NCI-H526 treated with DMSO at 0.1 percent for 48 hours (cell line): ENCODE measurements around the gene ARHGAP19.
A peak's percentile ranks its signal among the peaks of the same experiment; 100 is the strongest.

Experiments used
- DNase-seq: peaks from one replicate; lab custom pipeline; 2025; lab: John Stamatoyannopoulos, UW

ARHGAP19 gene

DNA sequence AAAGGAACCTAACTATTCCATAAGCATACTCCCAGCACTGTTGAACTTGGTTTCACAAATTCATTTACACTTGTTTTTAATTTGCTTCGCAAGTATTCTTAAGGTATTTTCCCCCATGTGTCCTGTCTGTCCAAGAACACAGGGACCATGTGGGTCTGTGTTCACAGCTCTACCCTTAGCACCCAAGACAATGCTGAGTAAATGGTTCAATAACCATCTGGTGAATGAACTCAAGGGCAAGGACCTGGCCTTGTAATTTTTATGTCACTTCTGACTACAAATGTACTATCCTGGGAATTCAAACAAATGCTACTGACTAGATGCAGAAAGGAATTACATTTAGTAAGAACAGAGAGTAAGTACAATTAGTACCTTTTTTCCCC is 63.7 kb downstream of the ARHGAP19 start:
- DNase-seq, result no peak

DNA sequence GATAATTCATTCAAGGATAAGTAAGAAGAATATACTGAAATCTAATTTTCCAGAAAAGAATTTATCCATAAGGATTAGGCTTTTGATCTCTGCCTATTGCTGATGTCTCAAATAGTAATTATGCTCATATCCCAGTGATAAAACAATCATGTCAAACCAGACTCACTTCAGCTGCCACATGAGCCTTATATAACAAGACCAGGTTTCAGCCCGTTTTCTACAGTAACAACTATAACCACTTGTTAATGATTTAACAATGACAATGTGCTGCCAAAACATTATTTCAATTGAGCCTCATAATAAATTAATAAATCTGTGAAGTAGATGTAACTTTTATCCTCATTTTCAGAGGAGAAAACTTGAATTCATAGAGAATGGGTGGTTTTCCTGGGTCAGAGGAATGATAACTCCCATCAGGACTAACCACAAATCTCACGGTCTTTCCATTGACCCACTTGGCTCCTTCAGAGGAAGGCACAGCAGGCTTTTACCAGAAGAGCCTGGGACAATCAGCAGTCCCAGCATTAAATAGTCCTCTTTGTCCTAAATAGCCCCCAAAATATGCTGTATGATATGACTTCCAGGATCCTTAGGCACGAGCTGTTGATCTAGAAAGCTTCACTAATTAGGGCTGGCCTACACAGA is 64.2 kb downstream of the ARHGAP19 start:
- no peak for DNase-seq

DNA sequence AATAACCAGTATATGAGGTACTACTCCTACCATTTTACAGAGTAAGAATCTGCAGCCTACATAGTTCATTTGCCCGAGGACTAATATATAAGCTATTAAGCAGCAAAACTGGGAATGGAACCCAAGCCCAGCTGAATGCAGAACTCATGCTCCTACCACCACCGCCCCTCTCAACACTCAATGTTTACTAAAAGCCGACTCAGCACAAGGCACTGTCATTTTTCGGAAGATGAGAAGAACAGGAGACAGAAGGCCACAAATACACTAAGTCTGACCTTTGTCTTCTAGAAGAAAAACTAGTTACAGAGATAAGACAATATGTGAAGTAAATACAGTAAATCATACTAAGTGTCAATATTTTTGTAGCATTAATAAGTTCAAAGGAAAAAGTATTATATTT is 66.0 kb downstream of the ARHGAP19 start:
- no peak for DNase-seq

DNA sequence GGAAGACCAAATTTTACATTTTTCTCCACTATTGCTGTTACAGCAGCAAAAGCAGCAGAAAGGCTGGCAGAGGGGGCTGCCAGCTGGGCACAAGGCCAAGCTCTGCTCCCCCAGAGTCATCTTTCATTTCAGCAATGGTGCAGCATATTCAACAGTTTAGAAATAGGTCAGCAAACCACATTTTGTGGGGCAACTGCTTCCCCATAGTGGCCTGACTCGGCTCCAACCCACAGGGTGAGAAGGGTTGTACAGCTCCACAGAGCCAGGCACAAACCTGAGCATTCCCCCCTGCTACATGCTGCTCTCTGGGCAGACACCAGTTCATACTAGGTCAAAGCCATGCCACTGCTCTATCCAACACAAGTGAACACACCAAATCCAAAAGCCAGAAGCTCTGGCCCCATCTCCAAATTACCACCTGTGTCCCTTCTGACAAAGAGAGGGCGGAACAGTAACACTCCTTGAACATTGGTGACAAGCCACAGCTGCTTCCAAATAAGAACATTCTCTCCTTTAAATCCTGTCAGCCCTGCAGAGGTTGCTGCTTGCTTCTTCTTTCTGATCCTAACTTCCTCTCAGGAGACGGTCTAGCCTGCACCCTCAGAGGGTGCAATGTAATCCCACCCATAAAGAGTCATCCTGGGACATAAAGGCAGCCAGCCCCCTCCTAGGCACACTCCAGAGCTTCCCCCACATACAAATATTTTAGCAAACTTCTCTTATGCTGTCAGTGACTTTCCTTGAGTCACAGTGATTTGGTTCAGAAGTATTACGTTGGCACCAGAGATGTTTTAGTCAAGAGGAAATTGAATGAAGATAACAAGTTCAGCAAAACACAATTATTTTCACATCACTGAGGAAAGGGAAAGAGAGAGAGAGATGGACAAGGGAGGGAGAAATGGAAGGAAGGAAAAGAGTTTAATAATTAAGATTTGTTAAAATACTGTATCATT is 67.7 kb downstream of the ARHGAP19 start:
- DNase-seq, result no peak

DNA sequence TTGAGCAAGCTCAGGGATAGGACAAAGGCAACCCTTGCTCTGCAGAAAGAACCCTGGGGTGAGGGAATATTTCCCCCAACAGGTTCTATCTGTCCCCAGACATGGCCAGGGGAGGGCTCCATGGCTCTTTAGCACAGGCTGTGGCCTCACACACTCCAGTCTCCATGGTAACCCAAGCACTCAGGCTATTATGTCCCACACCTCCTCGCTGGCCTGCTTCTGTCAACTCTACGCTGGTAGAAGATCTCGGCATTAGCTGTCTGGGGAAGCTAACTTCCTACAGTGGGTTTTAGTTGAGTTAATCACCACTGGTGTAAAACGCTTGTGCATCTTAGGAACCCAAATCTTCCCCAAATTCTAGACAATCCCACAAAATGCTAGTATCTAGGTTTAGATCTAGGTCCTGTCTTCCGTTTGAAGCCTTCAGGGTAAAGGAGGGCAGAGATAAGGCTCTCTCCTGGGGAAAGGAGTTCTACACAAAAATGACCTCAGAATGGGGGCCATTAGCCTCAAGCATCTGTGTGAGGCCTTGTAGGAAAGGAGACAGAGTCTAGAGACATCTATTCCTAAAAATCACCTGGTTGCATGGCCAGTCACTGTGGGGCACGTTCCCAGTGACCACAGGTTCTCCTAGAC is 70.0 kb downstream of the ARHGAP19 start:
- no peak for DNase-seq

DNA sequence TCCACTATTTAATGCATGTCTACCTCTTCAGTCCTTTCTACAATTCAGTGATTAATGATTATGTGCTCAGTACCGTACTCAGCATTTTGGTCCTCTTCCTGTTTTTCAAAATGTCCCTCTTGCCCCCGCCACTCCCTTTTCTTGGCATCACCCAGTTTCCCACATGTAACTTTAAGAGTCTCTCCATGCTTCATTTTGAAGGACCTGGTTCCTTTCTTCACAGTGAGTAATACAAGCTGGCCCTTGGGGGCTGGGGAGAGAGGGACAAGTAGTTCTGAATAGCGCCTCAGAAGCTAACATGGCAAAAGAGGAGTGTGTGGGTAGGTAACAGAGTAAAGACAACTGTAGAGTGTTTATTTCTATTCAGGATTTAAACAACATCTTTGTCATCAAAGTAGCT is 72.1 kb downstream of the ARHGAP19 start:
- DNase-seq, result no peak

DNA sequence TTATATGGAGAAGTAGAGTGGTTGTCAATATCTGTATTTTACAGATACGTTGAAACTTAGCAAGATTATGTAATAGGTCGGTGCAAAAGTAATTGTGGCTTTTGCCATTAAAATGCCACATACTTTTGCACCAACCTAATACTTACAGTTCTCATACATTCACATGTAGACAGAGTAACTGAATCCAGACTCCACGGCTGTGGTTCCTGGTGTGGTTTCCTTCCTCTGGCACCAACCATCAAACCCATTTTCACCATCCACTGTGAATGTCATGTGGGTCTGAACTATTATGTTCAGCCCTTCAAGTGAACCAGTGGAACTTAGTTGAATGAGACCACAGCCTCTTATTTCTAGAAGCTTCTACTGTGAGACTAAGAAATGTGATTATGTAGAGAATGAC is 75.1 kb downstream of the ARHGAP19 start:
- no peak for DNase-seq

DNA sequence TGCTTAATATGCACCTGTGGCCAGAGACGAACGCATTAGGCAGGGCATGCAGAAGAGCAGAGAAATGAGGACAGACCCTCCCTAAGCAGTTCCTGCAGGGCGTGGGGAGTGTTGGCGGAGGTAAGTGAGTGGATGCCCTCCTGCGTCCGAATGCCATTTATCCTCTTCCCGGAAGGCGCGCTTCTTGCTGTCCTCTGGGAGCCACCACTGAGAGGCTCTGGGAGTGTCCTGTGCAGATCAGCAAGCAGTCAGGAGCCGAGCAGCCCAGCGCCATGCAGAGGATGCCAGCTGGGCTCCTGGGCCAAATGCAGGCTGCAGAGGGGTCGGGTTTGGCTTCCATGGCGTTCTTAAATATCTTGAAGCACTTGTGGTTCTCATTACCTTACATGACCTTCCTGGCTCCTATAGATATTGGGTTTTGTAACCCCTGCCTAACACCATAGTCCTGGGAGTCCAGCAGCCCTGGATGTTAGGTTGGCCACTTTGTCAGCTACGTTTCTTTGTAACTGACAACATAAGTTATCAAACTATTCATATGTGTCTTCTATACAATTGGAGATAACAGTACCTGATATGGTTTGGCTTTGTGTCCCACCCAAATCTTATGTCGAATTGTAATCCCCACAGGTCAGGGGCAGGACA is 76.7 kb downstream of the ARHGAP19 start:
- no peak for DNase-seq

DNA sequence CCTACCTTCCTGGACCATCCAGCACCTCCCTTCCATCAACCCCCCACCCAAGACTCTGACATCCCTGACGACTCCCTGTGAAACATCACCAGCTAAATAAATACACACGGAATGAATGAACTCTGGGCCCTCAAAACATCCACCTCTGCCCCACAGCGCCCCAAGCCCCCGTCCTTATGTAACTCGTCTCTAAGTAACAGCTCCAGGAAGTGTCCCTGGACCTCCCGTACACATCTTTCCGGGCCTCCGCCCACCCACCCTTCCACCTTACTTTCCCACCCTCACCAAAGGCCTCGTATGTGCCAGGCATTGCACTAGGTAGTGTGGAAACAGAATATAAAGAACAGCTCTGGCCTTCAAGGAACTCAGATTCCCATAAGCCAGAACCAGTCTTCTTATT is 79.0 kb downstream of the ARHGAP19 start:
- no peak for DNase-seq

DNA sequence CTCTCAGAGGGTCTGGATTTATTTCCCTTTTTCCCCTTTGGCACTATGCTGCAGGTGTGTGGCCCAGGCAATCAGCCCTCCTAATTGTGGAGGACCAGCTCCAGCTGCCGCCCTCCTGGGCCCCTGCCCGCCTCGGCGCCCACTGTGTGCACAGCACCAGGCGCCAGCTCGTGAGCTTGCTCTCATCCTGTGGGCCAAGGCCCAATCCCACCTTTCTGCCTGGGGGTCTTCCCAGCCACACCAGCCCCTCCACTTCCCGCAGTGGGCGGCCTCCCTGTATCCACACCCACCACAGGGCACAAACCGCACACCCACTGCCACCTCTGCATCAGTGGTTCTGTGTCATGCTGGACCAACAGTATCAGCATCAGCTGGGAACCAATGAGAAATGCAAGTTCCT is 81.2 kb downstream of the ARHGAP19 start:
- DNase-seq, result no peak

DNA sequence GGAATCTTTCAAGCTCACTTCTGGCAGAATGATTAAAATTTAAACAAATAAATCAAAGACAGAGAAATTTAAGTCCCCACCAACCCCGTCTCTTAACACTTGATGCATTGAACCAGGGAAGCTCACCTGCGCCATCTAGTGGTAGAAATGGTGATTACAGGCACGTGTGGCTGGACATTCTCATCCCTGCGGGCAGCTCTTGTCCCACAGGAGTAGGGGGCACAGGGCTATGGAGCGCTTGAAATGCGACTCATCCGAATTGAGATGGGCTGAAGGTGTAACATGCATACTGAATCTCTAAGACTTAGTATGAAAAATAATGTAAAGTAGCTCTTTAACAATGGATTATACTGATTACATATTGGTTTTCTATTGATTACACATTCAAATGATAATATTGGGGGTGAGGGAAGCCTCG is 81.9 kb downstream of the ARHGAP19 start:
- DNase-seq, result peak; percentile 6

DNA sequence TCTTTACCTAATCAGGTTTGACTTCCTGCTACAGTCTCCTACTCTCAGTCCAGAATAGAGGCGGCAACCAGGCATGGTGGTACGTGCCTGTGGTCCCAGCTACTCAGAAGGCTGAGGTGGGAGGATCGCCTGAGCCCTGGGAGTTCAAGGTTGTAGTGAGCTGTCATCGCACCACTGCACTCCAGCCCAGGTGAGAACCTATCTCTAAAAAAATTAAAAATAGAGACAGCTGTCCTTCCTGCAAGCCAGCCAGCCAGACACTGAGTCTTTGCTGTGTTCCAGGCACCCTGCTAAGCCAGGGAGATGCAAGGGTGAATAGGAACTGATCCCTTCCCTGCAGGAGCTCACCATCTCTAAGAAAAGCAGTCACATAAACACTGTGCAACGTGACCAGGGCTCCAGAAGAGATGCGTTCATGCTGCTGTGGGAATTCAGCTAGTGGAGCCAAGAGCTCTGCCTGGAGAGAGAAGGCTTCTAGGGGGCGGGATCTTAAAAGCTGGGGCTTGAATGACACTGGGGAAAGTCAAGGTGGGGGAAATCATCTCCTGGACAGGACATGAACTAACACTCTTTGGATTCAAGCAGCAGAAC is 84.6 kb downstream of the ARHGAP19 start:
- no peak for DNase-seq

DNA sequence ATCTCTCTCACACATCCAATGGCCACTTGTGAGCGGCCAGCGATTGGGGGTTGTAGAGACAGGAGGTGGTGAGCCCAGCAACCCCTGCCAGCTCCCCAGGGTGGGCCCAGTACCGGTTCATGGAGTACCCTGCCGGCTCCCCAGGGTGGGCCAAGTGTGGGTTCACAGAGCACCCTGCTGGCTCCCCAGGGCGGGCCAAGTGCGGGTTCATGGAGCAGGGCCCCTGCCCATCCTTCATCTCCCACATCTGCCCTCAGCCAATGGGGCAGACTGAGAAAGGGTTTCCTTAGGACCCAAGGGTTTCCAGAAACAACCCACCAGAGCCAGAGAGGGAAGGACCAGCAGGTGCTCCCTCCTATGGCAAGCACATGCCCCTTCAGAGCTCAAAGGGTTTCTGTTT is 85.3 kb downstream of the ARHGAP19 start:
- DNase-seq, result no peak

DNA sequence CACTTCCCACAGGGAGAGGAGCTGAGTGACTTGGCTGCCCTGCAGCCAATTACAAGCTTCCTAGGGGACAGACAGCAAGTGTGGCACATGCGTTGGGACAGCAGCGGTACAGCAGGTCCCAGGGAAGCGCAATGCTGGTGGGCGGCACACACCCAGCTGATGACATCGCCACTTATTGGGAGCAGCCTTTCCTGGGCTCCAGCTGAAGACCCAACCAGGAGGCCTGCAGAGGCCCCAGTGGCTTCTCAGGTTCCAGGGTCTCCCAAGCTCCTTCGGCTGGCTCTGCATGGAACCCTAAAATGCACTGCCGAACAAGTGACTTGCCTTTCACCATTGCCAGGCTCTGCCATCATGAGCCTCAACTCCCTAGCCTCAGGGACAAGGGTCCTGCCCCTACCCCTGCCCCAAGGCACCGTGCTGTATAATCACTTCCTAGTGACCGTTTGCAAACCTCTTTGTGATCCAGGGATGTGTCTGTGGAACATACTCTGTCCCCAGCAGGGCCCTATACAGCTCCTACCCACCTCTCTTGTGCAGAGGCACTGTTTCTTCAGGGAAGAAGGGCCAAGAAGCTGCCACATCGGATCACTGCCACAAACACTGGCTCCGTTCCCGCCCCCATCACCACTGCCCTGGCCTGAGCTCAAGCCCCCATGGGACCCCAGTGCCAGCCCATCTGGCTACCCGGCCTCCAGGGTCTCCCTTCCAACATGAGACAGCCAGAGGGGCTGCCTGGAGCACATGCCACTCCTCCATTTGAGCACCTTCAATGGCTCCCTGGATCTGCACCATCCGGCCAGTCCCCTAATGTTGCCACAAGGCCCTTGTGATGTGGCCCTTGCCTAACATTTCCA is 87.4 kb downstream of the ARHGAP19 start:
- no peak for DNase-seq

DNA sequence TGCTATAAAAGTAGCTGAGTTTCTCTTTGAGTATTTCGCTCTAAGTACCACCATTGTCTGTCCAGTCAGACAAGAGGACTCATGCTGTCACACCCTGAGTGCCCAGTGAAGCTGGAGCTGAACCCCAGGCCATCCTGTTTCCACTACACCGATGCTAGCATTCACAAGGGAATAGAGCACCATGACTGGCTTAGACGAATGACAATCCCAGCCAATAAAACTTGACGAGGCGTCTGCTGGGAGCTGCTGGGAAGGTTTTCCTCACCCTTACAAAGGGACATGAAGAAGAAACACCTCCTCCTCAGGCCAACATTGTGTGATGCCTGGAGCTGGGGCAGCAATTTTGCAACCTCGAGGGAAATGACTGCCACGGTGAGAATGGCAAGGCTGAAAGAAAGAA is 89.2 kb downstream of the ARHGAP19 start:
- DNase-seq, result no peak

DNA sequence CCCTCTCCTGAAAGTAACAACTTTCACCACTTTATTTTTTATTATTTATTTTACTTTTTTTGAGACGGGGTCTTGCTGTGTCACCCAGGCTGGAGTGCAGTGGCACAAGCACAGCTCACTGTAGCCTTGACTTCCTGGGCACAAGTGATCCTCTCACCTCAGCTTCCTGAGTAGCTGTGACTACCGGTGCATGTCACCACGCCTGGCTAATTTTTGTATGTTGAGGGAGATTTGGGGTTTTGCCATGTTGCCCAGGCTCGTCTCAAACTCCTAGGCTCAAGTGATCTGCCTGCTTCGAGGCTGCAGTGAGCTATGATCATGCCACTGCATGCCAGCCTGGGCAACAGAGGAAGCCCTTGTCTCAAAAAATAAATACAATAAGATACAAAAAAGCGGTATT is 91.8 kb downstream of the ARHGAP19 start:
- no peak for DNase-seq

DNA sequence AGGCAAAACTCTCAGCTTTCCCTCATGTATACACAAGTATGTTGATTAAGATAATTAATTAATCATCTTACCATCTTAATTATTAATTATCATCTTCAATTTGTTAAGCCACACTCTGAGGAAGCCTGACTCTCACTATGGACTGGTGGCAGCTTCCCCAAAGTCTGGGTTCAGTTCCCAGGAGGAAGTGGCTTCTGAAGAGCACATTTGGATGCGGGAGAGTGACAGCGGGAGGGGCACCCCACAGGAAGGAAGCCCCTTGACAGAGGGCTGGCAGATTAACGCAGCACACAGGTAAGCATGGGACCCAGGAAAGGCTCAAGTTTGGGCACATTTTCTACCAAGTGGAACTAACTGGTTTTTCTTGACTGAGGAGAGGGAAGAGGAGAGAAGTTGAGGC is 93.3 kb downstream of the ARHGAP19 start:
- no peak for DNase-seq

DNA sequence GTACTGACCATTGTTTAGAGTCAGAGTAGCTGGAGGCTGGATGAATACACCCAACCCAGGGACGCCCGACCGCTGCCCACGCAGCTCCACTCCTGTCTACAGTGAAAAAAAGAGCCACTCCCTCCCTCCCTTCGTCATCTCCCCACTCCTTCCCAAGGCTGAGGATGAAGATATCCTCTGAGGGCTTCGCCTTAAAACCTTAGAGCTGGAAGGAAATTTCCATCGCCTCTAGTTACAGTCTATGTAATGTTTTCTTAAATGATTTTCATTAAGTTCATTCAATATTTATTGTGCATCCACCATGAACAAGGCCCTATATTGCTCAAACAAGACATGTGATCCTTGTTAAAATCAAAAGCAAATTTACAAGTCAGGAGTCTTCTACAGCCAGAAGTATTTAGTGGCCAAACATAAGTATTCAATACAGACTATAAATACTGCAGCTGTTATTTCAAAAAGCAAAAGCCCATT is 95.4 kb downstream of the ARHGAP19 start:
- DNase-seq, result no peak

DNA sequence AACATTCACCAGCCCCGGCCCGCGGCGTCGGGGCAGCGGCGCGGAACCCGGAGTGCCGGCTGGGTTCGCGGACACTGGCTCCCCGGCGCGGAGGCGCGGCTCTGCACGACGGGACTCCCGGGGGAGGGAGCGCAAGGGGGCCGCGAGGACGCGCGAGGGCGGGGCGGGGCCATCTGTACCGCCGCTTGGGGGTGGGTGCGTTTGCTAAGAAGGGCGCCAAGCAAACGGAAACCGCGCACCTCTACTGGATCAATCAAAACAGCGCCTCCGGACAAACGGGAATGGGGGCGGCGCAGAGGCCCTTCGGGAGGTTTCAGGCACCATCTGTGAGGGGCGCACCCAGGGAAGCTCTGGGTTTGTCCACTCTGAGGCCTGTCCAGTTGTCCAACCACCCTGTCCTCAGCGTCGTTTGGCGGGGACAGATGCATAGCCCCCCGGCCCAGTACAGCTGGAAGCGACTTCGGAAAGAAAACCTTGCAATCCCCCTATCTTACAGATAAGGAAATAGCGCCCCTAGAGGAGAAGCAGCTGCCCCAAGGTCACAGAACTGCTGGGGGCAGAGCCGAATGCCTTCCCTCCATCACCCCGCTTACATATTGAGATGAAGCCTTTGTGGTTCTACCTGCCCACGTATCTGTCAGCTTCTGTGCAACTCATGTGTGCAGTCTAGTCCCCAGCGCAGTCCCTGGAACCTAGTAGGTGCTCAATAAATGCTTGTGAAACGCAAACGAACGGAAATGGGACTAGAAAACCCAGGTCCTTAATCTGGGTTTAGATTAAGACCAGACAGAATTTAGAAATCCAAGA is 96.0 kb downstream of the ARHGAP19 start:
- DNase-seq, result peak; percentile 54

DNA sequence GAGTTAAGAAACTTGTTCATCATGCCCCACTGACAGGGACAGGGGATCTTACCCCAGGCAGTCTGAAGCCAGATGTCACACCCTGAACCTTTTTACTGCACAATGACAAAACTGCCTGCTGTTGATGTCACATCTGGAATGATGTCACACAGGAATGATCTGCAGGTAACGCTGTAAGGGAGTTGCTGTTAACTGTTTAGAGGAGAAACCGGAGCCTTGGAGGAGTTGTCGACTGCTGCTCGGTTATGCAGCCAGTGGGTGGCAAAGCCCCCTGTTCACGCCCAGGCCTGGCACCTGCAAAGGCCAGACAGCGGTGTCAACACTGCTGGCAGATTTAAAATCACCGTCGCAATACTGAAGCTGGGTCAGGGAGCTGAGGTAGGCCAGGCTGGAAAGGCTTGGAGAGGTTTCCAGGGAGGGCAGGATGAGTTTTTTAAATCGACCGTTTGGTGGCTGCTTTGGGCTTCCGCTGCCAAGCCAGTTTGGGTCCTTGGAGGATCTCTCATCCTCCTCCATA is 96.7 kb downstream of the ARHGAP19 start:
- no peak for DNase-seq
